HEK293 (cell line): Measurements from ENCODE around the gene EXOSC6.
"Not testable (repeated sequence)": the region's sequence is repeated elsewhere in the genome, so short reads cannot be mapped to it uniquely, and the experiment has no call there.

Experiments used
- CTCF ChIP-seq: fragments of 450-650 bp; formaldehyde crosslinking; IDR thresholded peaks from 2 replicates; pipeline ENCODE4 v1.5.1; 2016; ENCODE audit warnings: missing biosample characterization, missing genetic modification characterization
- ZFP37 ChIP-seq: fragments of 450-650 bp; formaldehyde crosslinking; IDR thresholded peaks from 2 replicates; pipeline ENCODE4 v1.5.1; 2016; ENCODE audit warnings: missing biosample characterization, missing genetic modification characterization
- ZNF366 ChIP-seq: fragments of 450-650 bp; formaldehyde crosslinking; conservative IDR thresholded peaks from 2 replicates; pipeline ENCODE4 v1.5.1; 2016; ENCODE audit warnings: missing biosample characterization, missing genetic modification characterization
- ZNF621 ChIP-seq: fragments of 450-650 bp; formaldehyde crosslinking; IDR thresholded peaks from 2 replicates; pipeline ENCODE4 v1.5.1; 2017; ENCODE audit warnings: missing biosample characterization, missing genetic modification characterization

GRCh38 chr16:70292148-70292547 lies 40.4 kb upstream of the EXOSC6 start:
- not testable (repeated sequence) for TF ChIP-seq CTCF; ZFP37; ZNF366; ZNF621 (tag by site-specific recombination)
